Measurements from ENCODE around the gene XYLT1.

GRCh38 chr16:17144431-17144830, 326.3 kb downstream of the XYLT1 start:
- TF ChIP-seq EZH2 (IDR thresholded peaks at IDR 0.05; ENCODE audit: insufficient read depth, poor library complexity, severe bottlenecking) (no peak), EZH2phosphoT487 (IDR thresholded peaks at IDR 0.05; ENCODE audit: insufficient read depth, low read depth) (no peak)
